Activated CD4-positive, CD25-positive, alpha-beta regulatory T cell (primary cell): ENCODE results near the gene GRM8.

Source experiments
- DNase-seq, 4 experiments: peaks; one replicate each; lab custom pipeline; 2025; lab: John Stamatoyannopoulos, UW

GRM8 gene

DNA sequence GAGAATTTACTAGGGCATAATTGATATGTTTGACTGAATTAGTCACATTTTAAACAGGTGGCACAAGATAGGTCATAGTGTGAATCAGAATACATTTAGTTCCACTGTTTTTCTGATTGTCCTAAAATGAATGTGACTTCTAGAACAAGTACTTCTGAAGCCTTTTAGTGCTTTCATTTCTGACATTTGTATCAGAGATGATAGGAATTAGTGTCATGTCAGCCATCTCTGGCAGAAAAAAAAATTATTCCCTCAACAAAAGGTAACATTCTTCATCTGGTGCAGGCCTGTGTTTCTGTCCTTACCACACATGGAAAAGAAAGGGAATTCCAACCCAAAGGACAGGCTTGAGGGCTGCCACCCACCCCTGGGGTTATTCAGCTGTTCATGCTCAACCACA, 21.3 kb downstream of the GRM8 start:
- DNase-seq = no peak

DNA sequence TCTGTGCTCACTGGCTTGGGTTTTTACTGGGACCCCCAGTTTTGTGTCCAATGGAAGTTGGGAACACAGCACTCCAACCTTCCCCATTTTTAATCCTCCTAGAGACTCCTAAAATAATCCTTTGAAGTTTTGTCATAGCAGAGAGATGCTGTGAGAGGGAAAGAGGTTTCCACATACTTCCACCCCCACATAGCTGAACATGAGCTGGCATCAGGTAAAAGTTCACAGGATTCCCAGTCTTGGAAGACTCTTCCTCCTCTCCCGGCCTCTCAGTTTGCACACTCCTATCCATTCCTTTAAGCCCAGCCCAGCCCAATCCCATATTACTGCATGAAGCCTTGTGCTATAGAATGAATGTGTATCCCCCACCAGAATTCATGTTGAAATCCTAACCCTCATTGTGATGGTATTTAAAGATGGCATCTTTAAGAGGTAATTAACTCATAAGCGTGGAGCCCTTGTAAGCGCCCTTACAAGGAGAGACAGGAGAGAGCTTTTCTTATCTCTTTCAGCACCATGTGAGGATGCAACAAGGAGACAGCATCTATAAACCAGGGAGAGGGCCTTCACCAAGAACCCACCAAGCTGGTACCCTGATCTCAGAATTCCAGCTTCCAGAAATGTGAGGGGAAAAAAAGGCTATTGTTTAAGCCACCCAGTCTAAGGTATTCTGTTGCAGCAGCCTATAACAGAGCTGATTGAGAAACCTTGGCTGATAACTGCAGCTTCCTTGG, 22.4 kb downstream of the GRM8 start:
- DNase-seq = no peak

DNA sequence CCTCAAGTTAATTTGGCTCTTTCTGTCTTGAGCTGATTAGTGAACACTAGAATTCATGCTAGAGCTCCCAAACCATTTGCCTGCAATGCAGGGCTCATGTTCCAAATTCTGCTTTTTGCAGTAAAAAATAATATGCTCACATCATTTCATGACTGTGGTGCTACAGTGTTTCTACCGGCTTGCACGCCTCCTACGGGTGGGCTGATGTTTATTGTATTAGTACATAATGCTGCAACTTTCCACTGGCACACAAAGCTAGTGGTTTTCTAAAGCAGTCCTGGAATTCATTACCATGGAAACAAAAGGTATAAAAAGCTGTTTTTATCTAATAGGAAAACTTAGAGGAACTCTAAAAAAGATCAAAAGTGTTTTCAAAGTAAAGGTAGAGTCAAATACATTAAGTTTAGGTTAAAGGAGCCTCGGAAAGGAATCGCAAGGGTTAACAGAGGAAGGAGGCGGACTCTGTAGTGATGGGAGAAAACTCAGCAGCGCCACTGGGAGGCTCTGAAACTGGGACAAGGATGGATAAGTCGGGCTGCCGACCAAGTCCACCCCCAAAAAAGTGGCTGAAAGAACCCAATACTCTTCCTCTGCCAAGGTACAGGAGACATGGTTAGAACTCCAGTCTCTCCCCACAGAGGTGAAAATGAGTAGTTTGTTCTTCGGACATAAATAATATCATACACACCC, 25.9 kb downstream of the GRM8 start:
- DNase-seq = no peak

DNA sequence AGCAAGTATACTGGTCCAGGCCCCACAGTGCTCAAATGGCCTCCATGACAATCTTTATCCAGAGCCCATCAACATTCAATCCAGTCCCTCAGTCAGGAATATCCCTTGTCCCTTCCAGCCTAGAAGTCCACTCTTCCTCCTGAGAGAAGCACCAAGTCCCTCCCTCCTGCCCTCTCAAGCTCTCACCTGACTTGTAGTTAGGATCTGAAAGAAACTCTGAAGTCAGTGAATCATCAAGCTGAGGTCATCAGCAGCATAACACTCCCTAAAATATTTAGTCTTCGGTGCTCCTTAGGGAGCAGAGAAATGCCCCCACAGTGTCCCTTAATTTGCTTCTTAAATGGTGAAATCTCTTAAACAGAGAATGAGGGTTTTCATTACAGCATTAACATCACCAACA, 31.0 kb downstream of the GRM8 start:
- DNase-seq = no peak

DNA sequence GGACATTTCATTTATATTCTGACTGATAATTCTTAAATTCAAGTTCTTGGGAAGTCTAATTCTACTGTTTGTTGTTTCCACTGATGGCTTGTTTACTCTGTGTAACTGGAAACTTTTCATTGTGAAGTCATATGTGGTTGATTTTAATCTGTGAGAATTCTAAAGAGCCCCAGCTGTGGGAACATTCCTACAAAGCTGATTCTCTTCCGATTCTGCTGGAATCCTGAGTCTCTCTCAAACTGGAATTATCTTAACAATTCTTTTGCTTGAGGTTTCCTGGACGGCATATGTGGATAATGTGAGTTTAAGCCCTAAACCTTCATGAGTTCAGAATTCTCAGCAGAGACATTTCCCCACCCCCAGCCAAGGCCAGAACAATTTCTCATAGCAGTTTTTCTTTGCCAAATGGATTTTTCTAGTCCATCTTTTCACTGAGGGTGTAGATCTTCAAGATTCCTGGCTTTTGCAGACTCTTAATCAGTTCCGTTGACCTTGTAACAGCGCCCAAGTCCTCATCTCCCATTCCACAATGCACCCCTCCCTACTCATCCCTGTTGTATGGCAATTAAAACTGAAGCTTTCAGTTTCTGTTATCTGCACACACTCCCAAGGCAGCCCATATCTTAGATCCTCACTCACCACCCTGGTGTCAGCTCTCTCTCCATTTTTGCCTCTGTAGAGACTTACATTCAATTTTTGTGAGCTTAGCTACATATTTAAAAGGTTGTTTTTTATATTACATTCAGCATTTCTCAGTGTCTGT, 37.6 kb downstream of the GRM8 start:
- DNase-seq = no peak

DNA sequence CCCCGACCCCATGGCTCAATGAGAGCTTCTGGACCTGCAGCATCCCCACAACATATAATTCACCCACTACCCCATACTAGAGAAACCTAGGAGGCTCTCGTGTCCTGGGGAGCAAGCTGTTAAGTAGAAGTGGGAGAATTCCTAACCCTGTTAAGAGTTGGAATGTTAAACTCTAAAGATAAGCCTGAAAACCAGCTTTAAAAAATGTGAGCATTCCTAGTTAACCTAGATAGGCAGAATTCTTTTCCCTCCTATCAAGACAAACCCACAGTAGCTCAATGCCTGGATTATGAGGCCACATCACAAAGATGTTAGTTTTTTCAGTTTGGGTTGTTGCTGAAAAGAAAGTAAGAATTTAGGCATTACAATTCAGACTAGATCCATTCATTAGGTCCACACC, 42.9 kb downstream of the GRM8 start:
- DNase-seq = no peak

DNA sequence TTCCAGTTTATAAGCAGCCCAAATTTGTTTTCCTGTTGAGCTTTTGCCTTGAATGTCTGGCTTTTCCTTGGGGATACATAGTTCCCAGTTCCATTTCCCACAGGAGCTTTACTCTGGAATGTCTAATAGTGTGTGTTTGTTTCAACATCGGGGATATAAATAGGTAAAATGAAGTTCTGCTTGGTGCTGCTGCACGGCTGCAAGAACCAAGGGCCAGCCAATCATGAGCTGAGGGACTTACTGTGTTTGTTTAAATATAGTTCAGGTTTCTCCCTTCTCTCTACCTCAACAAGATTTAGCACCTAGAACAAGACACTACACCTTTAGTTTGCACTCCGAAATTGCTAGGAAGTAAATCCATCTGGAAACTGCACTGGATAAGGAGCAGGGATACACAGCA, 43.9 kb downstream of the GRM8 start:
- no peak for DNase-seq

DNA sequence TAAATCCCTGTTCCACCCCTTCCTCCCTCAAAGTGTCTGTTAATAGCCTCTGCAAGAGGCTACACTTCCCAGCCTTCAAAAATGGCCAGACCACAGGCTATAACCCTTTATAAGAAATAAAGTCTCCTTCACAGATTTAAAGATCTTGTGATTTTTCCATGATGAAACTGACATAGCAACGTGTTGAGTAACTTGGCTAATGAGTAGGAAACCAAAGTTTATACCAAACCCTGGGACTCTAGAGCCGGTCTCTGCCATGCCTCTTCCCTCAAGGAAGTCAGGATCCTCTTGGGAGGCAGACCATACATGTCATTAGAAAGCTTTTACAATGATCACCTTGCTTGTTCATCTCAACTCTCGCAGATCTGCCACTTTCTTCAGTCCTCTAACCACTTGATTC, 44.4 kb downstream of the GRM8 start:
- no peak for DNase-seq

DNA sequence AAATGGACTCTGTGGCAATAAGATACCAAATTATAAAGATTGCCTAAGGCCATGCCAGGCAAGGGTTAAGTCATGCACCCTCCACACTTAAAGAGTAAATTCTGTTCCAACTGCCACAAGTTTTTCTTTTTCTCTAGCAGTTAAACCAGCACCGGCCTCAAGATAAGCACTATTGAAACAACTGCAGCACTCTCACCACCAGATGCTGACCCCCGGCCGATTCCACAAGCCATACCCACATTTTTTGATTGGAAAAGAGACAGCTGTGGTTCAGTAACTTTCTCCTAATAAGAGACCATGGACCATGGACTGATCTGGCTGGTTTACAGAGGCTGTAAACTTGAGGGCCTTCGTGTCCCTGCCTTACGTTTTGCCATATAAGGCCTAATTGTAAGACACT, 44.9 kb downstream of the GRM8 start:
- DNase-seq = no peak

DNA sequence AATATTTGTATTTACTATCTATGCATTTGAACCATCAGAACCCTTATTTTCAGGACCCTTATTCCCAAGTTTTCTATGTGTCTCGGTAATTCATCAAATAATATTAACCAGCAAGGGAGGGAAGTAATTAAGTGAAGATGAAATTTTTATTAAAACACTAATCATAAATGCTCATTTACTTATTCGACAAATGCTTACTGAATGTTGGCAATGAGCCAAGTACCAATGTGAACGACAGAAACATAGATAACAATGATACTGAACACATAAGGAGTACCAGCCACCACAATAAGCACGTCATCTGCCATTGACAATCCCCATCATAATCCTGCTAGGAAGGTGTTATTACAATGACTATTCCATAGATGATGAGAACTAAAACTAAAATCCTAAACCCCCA, 45.5 kb downstream of the GRM8 start:
- DNase-seq = no peak

DNA sequence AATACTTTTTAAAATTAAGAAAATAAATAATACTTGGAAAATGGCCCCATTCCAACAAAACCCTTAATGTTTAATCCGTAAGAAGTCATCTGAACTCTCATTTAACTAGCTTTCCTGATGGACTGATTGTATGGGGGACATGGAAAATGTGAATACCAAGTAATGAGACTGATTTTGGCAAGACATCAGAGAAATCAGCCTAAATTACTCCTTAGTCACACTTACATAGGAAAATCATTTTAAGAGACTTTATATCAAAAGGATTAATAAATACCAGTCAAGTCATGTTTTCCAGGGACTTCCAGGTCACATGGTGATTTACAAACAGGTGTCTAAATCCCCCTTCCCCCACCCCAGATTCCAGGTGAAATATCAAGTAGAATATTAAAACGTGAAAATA, 58.2 kb downstream of the GRM8 start:
- DNase-seq = no peak

DNA sequence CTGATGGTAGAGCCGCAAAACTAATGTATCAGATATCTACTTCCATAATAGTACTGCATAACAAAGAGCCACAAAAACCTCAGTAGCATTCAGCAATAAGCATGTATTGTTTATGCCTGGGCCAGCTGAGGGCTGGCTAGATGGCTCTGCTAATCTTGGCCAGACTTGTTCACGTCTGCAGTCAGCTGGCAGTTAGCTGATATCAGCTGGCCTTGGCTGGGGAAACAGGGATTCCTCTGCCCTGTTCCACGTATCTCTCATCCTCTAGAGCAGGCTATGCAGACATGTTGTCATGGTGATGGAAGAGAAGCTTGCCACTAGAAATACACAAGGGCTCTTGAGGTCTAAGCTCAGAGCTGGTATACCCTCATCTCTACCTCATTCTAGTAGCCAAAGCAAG, 62.9 kb downstream of the GRM8 start:
- no peak for DNase-seq

DNA sequence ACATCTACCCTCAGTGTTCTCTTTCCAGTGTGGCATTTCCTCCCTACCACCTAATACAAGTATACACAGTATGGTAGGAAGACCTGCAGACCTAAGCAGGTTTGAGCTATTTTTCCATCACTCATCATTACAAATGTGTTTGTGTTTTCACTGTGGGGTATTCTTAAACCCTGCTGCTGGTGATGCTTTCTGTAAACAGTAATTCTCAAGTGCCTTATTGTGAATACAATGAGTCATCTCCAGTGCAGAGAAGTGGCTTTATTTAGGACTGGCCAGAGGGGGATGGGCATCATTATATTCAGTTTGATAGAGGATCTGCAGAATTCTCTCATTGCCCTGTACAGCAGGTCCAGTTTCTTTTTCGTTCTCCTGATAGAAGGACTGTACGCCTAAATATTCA, 63.7 kb downstream of the GRM8 start:
- no peak for DNase-seq

DNA sequence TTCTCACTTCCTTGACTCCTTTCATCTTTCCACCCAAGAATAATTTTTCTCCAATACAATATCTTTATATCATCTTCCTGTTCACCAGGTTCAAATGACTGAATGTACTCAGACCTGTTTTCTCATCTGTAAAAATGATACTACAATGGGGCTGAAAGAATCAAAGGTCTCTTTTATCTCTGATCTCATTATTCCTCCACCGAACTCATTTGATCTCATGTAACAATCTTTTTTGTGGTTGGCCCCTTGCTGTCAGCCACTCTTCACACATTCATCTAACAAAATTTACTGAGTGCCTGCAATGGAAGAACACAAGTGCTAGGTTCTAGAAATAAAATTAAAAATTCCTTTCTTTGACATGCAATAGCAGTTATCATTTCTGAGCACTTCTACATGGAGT, 65.0 kb downstream of the GRM8 start:
- no peak for DNase-seq

DNA sequence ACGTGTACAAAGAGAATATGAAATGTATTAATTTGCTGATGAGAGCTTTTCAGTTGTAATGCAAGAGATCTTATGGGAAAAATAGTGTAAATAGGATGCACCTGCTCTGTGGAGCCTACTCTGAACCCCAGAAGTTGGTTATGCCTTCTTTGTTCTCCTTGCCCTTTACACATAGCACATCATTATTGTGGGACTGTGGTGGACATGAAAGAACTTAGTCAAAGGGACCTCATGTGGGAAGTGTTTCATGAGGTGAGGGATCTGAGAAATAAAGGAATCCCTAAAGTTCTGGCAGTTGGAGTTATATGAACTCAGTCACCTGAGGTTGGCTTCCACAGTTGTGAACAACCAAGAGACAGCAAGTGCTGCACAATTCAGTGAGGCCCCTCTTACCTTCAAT, 66.1 kb downstream of the GRM8 start:
- no peak for DNase-seq

DNA sequence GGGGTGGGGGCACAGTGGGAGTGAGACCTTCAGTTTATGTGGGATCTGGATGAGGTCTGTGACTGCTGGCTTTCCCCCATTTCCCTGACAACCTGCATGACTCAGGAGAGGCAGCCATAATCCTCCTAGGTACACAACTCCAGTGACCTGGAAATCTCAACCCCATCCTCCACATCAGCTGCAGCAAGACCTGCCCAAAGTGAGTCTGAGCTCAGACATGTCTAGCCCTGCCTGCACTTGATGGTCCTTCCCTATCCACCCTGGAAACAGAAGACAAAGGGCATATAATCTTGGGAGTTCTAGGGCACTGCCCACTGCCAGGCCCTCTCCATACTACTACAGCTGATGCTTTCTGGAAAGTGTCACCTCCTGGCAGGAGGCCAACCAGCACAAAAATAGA, 75.6 kb downstream of the GRM8 start:
- no peak for DNase-seq

DNA sequence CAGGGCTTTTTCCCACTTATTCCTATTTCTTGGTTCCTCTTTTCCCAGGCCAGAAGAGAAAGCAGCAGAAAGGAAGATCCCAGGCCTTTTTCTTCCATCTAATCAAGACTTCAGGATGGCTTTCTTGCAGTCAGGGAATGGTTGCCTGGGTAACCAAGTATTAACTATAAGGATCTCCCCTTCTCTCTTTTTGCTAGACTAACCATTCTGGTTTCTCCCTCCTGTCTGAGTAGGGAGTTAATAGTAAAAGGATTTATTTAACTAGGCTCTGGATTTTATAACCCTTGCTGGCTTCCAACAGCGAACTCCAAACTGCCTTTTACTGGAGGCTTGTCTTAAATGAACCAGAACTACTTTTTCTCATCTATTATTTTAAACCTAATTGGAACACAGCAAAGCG, 90.4 kb downstream of the GRM8 start:
- no peak for DNase-seq

DNA sequence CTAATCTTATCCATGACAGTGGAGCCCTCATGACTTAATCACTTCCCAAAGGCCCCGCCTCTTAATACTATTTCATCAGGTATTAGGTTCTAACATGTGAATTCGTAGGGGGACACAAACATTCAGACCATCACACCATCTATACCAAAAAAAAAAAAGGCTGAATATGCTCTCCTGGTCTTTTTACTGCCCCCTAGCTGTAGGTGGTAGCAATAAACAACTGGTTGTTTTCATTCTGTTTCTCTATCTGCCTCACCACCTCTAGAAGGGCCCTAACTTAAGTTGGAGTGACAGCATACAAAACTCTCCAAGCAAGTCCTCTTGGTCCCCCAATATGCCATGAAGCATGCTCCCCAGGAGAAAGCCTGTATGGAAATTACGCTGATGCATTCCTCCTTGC, 94.1 kb downstream of the GRM8 start:
- DNase-seq = no peak

DNA sequence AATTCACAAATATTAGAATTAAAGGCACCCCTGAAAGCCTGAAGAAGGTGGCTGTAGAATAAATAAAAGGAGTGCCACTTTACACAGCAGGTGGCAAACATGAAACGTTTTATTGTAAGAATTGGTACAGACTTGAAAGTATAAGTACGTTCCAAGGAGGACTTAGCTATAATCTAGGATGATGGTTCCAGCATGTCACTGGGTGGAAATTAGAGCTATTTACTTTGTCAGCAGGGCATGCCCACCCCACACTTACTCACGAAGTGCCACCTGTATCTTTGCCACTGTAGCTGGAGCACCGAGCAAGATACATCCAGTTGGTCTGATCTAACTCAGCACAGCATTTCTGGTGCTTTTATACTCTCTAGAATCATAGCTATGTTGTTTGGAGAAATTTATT, 97.8 kb downstream of the GRM8 start:
- DNase-seq = no peak

DNA sequence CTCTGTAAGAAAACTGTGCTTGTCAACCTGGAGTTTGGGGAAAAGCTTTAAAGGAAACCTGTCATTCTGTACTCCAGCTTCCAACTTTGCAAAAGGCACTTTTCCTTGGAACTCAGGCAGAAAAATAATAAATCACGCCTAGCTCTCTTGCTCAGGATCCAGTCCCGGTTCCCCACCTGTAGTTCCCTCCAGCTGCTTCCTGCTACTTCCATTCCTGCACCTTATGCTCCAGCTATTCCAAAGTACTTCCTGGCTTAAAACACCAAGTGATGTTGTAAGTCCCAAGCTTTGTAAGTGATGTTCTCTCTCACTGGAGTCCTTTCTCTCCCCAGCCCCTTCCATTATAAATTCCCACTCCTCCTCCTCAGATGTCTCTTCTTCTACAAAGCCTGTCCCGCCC, 98.6 kb downstream of the GRM8 start:
- DNase-seq = no peak

DNA sequence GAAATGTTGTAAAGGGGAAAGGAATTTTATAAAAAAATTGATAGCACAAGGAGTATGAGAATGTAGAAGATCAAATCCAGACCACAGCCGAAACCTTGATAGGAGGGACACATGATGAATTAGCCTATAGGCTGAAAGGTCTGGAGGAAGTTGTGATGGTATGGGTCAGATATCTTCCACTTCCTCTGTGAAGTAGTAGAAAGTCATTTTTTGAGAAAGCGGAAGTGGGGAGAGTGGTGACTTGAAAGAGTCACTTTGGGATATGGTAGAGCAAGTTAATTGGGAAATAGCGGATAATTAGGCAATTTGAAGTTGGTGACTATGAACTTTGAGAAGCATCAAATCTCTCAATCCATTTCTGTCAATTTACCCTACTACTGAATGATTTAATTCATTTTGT, 99.4 kb downstream of the GRM8 start:
- no peak for DNase-seq

DNA sequence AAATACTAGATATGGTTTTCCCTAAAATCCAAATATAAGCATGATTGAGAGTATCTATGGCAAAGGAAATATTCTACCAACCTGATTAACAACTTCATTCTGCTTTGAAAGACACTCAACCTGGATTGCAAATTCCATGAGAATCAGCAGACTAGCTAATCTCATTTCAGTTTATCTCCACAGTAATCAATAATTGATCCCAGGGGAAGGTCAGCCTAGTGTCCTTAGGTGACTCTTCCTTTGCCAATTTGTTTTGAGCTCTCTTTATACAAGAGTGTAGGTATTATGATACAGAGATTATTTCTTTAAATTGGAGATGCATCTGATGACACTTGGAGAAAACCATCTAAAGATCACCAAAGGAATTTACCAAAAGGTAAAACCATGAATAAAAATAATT, 100.3 kb downstream of the GRM8 start:
- DNase-seq = no peak

DNA sequence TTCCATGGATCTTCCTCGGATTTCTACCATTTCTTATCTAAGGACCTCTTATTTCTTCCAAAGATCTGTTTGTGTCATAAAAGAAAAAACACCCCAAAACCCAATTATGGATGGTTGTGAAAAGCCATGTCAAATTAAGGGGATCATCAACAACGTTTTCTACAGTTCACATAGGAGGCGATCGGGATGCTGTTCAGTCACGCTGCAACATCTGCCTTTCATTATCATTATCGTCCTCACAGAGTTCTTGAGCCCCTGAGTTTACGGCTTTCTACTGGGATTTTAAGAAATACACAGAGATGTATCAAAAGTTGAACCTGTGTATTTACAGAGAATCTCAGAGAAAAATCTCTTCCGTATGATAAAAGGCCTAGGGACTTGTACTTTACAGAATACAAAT, 101.4 kb downstream of the GRM8 start:
- no peak for DNase-seq
